Measurements from ENCODE around the gene ADNP. TPM values are rescaled to one million over a fixed set of nuclear protein-coding genes. Genes with fewer than 3 reads are reported as not detected.

ADNP gene
- total RNA-seq, 1 experiment from 2014 or later, result 106 TPM

DNA sequence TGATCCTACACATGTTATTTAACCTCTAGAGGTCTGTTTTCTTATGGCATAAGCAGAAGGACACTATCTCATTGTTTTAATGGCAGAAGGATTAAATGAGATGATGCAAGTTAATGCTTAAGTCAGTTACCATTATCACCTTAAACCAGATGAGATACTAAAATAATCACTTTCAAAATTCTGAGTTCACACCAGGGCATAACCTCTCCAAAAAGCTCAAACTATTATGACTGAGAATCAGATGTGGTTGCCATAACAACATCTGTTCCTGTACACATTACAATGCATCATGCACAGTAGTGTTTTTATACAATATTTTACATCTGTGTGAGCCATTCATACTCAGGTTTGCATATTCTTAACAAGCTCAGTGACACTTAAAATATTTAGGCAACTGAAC is 10.2 kb downstream of the ADNP start:
- no peak overlapping the region for H3K27ac Mint-ChIP-seq
- DNase-seq (ENCODE audit: low spot score) (no peak), ATAC-seq (no peak)
- CTCF ChIA-PET, result interaction anchor here (1.8 to 7.3 kb wide), 3 partner anchors 8 to 127 kb away, joined by 7 to 55 read pairs (median 17); partner anchors contain the start of genes ADNP and BCAS4
- no peak overlapping the region for H3K4me3 Mint-ChIP-seq
- no peaks in the 10 kb centered on the region for H3K27me3 Mint-ChIP-seq (ENCODE audit: low read depth)
- no peaks in the 10 kb centered on the region for H3K9me3 Mint-ChIP-seq
- TF ChIP-seq, protein P1, sequence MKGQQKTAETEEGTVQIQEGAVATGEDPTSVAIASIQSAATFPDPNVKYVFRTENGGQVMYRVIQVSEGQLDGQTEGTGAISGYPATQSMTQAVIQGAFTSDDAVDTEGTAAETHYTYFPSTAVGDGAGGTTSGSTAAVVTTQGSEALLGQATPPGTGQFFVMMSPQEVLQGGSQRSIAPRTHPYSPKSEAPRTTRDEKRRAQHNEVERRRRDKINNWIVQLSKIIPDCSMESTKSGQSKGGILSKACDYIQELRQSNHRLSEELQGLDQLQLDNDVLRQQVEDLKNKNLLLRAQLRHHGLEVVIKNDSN (CRISPR knock-in tag; IDR thresholded peaks at IDR 0.05), result no peak
- TF ChIP-seq CREB1 (CRISPR knock-in tag; IDR thresholded peaks at IDR 0.05) (no peak), ZNF317 (CRISPR knock-in tag; IDR thresholded peaks at IDR 0.05; ENCODE audit: borderline replicate concordance, low read depth) (no peak), ZNF232 (CRISPR knock-in tag; IDR thresholded peaks at IDR 0.05) (no peak), TCF7 (CRISPR knock-in tag; IDR thresholded peaks at IDR 0.05; ENCODE audit: low read depth) (no peak), FOXP1 (CRISPR knock-in tag; IDR thresholded peaks at IDR 0.05; ENCODE audit: borderline replicate concordance) (no peak), ZNF263 (CRISPR knock-in tag; IDR thresholded peaks at IDR 0.05; ENCODE audit: low read depth) (no peak), TEAD1 (CRISPR knock-in tag; IDR thresholded peaks at IDR 0.05) (no peak), ETV6 (CRISPR knock-in tag; IDR thresholded peaks at IDR 0.05) (no peak), ELF4 (CRISPR knock-in tag; IDR thresholded peaks at IDR 0.05; ENCODE audit: low read depth) (no peak), TEAD4 (CRISPR knock-in tag; IDR thresholded peaks at IDR 0.05) (no peak), FOXJ3 (CRISPR knock-in tag; IDR thresholded peaks at IDR 0.05; ENCODE audit: borderline replicate concordance) (no peak), JAZF1 (CRISPR knock-in tag; IDR thresholded peaks at IDR 0.05) (no peak)
- TF ChIP-seq, protein P2, sequence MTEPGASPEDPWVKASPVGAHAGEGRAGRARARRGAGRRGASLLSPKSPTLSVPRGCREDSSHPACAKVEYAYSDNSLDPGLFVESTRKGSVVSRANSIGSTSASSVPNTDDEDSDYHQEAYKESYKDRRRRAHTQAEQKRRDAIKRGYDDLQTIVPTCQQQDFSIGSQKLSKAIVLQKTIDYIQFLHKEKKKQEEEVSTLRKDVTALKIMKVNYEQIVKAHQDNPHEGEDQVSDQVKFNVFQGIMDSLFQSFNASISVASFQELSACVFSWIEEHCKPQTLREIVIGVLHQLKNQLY (CRISPR knock-in tag; IDR thresholded peaks at IDR 0.05), result no peak
- TF ChIP-seq, protein P3, sequence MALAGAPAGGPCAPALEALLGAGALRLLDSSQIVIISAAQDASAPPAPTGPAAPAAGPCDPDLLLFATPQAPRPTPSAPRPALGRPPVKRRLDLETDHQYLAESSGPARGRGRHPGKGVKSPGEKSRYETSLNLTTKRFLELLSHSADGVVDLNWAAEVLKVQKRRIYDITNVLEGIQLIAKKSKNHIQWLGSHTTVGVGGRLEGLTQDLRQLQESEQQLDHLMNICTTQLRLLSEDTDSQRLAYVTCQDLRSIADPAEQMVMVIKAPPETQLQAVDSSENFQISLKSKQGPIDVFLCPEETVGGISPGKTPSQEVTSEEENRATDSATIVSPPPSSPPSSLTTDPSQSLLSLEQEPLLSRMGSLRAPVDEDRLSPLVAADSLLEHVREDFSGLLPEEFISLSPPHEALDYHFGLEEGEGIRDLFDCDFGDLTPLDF (CRISPR knock-in tag; IDR thresholded peaks at IDR 0.05), result no peak
- TF ChIP-seq, protein P4, sequence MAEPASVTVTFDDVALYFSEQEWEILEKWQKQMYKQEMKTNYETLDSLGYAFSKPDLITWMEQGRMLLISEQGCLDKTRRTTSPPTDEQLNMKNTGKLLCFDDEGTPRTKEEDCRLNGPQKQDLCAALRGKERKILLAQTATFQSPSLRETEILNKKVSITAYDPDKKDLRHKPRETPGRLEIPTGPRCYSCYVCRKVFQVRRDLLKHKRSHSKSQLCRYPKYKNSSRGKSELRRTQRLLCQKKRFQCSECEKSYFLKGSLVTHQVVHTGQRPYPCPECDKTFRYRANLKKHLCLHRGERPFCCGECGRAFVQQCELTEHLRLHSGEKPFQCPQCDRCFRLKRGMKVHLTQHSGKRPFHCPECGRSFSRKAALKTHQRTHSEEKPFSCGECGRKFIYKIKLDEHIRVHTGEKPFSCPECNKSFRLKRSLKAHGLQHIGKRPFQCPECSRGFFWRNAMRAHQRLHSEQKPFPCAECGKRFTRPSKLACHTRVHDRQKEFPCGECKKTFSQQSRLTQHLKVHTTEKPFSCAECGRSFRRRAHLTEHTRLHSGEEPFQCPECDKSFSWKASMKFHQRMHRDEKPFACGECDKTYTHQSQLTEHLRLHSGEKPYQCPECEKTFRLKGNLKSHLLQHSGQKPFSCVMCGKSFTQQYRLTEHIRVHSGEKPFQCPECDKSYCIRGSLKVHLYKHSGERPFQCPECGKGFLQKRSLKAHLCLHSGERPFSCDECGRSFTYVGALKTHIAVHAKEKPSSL (CRISPR knock-in tag; conservative IDR thresholded peaks at IDR 0.05), result no peak
- peaks cover 27% of the 10 kb centered on the region for H3K36me3 Mint-ChIP-seq
- peaks cover 80% of the 10 kb centered on the region for H3K4me1 Mint-ChIP-seq
- POLR2A ChIA-PET, result interaction anchor here (0.6 to 1.6 kb wide), 3 partner anchors 8 to 37 kb away, joined by 3 to 5 read pairs (median 3); no protein-coding TSS in a partner anchor

DNA sequence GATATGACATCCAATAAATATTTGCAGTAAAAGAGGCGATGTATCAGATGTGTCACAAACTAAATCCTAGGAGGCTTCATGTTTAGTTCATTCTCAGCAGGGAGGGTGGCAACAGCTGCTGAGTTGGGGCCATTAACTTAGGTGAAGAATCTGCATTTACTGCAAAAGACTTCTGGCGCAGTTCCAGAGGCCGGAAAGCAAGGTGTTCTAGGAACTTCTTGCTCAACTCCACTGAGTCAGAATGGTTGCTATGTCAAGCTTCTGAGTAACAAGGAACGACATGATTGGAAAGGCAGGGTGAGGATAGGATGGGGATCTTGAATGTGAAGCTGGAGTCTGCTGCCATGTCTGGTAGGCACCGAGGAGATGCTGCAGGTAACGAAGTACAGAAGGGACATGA is 11.7 kb downstream of the ADNP start:
- Mint-ChIP-seq H3K4me1 (peaks cover 80% of the 10 kb centered on the region), H3K36me3 (peaks cover 22% of the 10 kb centered on the region), H3K9me3 (no peaks in the 10 kb centered on the region), H3K4me3 (no peak overlapping the region), H3K27ac (peak overlapping the region; percentile 28), H3K27me3 (ENCODE audit: low read depth) (no peaks in the 10 kb centered on the region)
- no peak for TF ChIP-seq CBFB (CRISPR knock-in tag; IDR thresholded peaks at IDR 0.05; ENCODE audit: low read depth)
- no peak for TF ChIP-seq CREB1 (CRISPR knock-in tag; IDR thresholded peaks at IDR 0.05)
- no peak for TF ChIP-seq ZNF219 (CRISPR knock-in tag; IDR thresholded peaks at IDR 0.05; ENCODE audit: borderline replicate concordance)
- TF ChIP-seq, protein P2 (CRISPR knock-in tag; IDR thresholded peaks at IDR 0.05), result no peak
- TF ChIP-seq MXD4 (CRISPR knock-in tag; IDR thresholded peaks at IDR 0.05; ENCODE audit: borderline replicate concordance), result no peak
- TF ChIP-seq GRHL2 (CRISPR knock-in tag; IDR thresholded peaks at IDR 0.05; ENCODE audit: insufficient replicate concordance, severe bottlenecking), result no peak
- POLR2A ChIA-PET, result interaction anchor here (1.6 kb wide), 1 partner anchor 10 kb away, joined by 5 read pairs; no protein-coding TSS in a partner anchor
- CTCF ChIA-PET, result interaction anchor here (1.1 to 7.3 kb wide), 5 partner anchors 10 to 125 kb away, joined by 3 to 55 read pairs (median 7); partner anchors contain the start of genes ADNP and BCAS4
- no peak; the same call in 1 of the 2 replicates for ATAC-seq
- no peak for DNase-seq (ENCODE audit: low spot score)
